Measurements from ENCODE around the gene RABL6. TPM values are rescaled to one million over a fixed set of nuclear protein-coding genes. Genes with fewer than 3 reads are reported as not detected.
A peak's percentile ranks its signal among the peaks of the same experiment; 100 is the strongest.
"Not testable (repeated sequence)": the region's sequence is repeated elsewhere in the genome, so short reads cannot be mapped to it uniquely, and the experiment has no call there.

RABL6 gene
- total RNA-seq, 1 donor from 2014 or later: 69.4 TPM

DNA sequence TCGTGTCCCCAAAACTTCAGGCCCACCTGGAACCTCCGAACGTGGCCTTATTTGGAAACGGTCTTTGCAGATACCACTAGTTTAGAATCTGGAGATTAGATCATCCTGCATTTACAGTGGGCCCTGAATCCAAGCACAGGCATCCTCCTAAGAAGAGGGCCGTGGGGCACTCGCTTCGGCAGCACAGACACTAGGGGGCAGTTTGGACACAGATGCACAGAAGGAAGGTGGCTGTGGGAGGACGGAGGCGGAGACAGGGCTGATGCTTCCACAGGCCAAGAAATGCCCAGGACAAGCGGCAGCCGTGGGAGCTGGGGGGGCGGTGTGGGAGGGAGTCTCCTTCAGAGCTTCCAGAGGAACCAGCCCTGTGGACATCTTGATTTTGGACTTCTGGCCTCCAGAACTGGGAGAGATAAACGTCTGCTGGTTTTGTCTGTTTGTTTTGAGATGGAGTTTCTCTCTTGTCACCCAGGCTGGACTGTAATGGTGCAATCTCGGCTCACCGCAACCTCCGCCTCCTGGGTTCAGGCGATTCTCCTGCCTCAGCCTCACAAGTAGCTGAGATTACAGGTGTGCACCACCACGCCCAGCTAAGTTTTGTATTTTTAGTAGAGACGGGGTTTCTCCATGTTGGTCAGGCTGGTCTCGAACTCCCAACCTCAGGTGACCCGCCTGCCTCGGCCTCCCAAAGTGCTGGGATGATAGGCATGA lies 46.8 kb upstream of the RABL6 start:
- H3K27me3 ChIP-seq (ENCODE audit: insufficient read depth, low read length); H3K27me3 Mint-ChIP-seq (ENCODE audit: low read depth, unreplicated experiment); H3K4me3 ChIP-seq (ENCODE audit: insufficient read depth, low read depth, low read length); H3K9me3 Mint-ChIP-seq (ENCODE audit: unreplicated experiment); H4K20me1 ChIP-seq (ENCODE audit: insufficient read depth, low read length); H3K36me3 ChIP-seq (ENCODE audit: insufficient read depth, low read length); H3K4me3 Mint-ChIP-seq (ENCODE audit: unreplicated experiment); H3K4me1 Mint-ChIP-seq (ENCODE audit: low read depth, unreplicated experiment); H3K9ac ChIP-seq (ENCODE audit: low read length); FAIRE-seq; H3K79me2 ChIP-seq (ENCODE audit: insufficient read depth, low read length); H2AFZ ChIP-seq (ENCODE audit: low read depth, low read length); H3K9me3 ChIP-seq (ENCODE audit: insufficient read depth, low read depth, low read length); H3K27ac Mint-ChIP-seq (ENCODE audit: unreplicated experiment); H3K27ac ChIP-seq (ENCODE audit: low read depth, low read length); H3K4me1 ChIP-seq (ENCODE audit: insufficient read depth, low read length); H3K36me3 Mint-ChIP-seq (ENCODE audit: low read depth, unreplicated experiment): not testable (repeated sequence)
- TF ChIP-seq, protein P1, sequence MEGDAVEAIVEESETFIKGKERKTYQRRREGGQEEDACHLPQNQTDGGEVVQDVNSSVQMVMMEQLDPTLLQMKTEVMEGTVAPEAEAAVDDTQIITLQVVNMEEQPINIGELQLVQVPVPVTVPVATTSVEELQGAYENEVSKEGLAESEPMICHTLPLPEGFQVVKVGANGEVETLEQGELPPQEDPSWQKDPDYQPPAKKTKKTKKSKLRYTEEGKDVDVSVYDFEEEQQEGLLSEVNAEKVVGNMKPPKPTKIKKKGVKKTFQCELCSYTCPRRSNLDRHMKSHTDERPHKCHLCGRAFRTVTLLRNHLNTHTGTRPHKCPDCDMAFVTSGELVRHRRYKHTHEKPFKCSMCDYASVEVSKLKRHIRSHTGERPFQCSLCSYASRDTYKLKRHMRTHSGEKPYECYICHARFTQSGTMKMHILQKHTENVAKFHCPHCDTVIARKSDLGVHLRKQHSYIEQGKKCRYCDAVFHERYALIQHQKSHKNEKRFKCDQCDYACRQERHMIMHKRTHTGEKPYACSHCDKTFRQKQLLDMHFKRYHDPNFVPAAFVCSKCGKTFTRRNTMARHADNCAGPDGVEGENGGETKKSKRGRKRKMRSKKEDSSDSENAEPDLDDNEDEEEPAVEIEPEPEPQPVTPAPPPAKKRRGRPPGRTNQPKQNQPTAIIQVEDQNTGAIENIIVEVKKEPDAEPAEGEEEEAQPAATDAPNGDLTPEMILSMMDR (IDR thresholded peaks at IDR 0.05; ENCODE audit: insufficient read depth, low read depth, low read length): peak; percentile 47
- DNase-seq (ENCODE audit: low read depth): peak; percentile 39
- peak overlapping the region; percentile 33 for H3K4me2 ChIP-seq (ENCODE audit: low read length)

DNA sequence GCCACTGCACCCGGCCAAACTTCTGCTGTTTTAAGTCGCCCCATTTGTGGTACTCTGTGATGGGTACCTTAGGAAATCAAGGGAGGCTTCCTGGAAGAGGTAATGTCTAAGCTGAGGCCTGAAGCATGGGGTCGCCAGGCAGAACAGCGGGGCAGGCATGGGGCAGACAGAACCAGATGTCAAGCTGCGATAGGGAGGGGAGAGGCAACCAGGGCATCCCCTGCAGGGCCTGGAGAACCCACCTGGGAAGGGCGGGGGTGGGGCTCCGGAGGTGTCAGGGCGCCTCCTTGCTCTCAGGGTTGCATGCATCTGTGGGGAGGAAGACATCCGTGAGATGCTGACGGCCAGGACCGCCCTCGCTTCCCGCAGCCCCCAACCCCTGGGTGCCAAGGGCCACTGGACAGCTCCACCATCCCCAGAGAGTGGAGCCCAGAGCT lies 46.2 kb upstream of the RABL6 start:
- Mint-ChIP-seq H3K36me3 (ENCODE audit: low read depth, unreplicated experiment) (no peaks in the 10 kb centered on the region), H3K4me3 (ENCODE audit: unreplicated experiment) (no peak overlapping the region), H3K27ac (ENCODE audit: unreplicated experiment) (no peak overlapping the region), H3K4me1 (ENCODE audit: low read depth, unreplicated experiment) (no peaks in the 10 kb centered on the region), H3K9me3 (ENCODE audit: unreplicated experiment) (no peaks in the 10 kb centered on the region), H3K27me3 (ENCODE audit: low read depth, unreplicated experiment) (peaks cover 4% of the 10 kb centered on the region)
- Histone ChIP-seq H3K9me3 (ENCODE audit: insufficient read depth, low read depth, low read length) (no peaks in the 10 kb centered on the region), H2AFZ (ENCODE audit: low read depth, low read length) (no peak overlapping the region), H3K4me3 (ENCODE audit: insufficient read depth, low read depth, low read length) (no peak overlapping the region), H4K20me1 (ENCODE audit: insufficient read depth, low read length) (no peaks in the 10 kb centered on the region), H3K4me1 (ENCODE audit: insufficient read depth, low read length) (no peaks in the 10 kb centered on the region), H3K4me2 (ENCODE audit: low read length) (no peak overlapping the region), H3K79me2 (ENCODE audit: insufficient read depth, low read length) (no peaks in the 10 kb centered on the region), H3K27me3 (ENCODE audit: insufficient read depth, low read length) (peaks cover 3% of the 10 kb centered on the region), H3K9ac (ENCODE audit: low read length) (no peak overlapping the region), H3K36me3 (ENCODE audit: insufficient read depth, low read length) (no peaks in the 10 kb centered on the region), H3K27ac (ENCODE audit: low read depth, low read length) (no peak overlapping the region)
- TF ChIP-seq, protein P1 (IDR thresholded peaks at IDR 0.05; ENCODE audit: insufficient read depth, low read depth, low read length): no peak
- TF ChIP-seq EZH2 (IDR thresholded peaks at IDR 0.05; ENCODE audit: insufficient read depth, low read length): no peak
- DNase-seq (ENCODE audit: low read depth) (no peak), FAIRE-seq (no peak)

DNA sequence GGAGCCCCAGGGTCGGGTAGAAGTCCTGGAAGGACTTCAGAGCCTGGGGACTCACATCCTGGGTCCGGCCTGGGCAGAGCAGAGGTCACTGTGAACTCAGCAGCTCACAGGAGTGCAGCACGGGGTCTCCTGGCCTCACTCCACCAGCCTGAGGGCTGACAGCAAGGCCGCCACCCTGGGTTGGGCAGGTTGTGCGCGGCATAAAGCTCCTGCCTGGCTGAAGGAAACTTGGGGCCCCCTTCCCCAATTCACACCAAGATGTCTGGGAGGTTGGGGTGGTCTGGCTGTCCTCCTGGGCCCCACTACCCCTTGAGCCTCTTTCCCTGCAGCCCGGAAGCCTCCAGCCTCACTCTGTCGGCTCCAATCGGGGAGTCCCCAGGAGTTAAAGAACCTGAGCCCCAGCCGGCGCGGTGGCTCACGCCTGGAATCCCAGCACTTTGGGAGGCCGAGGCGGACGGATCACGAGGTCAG lies 45.5 kb upstream of the RABL6 start:
- Histone ChIP-seq H2AFZ (ENCODE audit: low read depth, low read length) (no peak overlapping the region), H3K4me1 (ENCODE audit: insufficient read depth, low read length) (no peaks in the 10 kb centered on the region), H3K9me3 (ENCODE audit: insufficient read depth, low read depth, low read length) (no peaks in the 10 kb centered on the region), H3K4me3 (ENCODE audit: insufficient read depth, low read depth, low read length) (no peak overlapping the region), H4K20me1 (ENCODE audit: insufficient read depth, low read length) (no peaks in the 10 kb centered on the region), H3K79me2 (ENCODE audit: insufficient read depth, low read length) (no peaks in the 10 kb centered on the region), H3K27ac (ENCODE audit: low read depth, low read length) (no peak overlapping the region), H3K36me3 (ENCODE audit: insufficient read depth, low read length) (no peaks in the 10 kb centered on the region), H3K9ac (ENCODE audit: low read length) (no peak overlapping the region), H3K27me3 (ENCODE audit: insufficient read depth, low read length) (peaks cover 3% of the 10 kb centered on the region), H3K4me2 (ENCODE audit: low read length) (no peak overlapping the region)
- H3K9me3 Mint-ChIP-seq (ENCODE audit: unreplicated experiment): no peaks in the 10 kb centered on the region
- no peak overlapping the region for H3K27ac Mint-ChIP-seq (ENCODE audit: unreplicated experiment)
- H3K36me3 Mint-ChIP-seq (ENCODE audit: low read depth, unreplicated experiment): no peaks in the 10 kb centered on the region
- peaks cover 8% of the 10 kb centered on the region for H3K27me3 Mint-ChIP-seq (ENCODE audit: low read depth, unreplicated experiment)
- no peak overlapping the region for H3K4me3 Mint-ChIP-seq (ENCODE audit: unreplicated experiment)
- H3K4me1 Mint-ChIP-seq (ENCODE audit: low read depth, unreplicated experiment): no peaks in the 10 kb centered on the region
- FAIRE-seq (no peak), DNase-seq (ENCODE audit: low read depth) (no peak)
- no peak for TF ChIP-seq EZH2 (IDR thresholded peaks at IDR 0.05; ENCODE audit: insufficient read depth, low read length)
- TF ChIP-seq, protein P1 (IDR thresholded peaks at IDR 0.05; ENCODE audit: insufficient read depth, low read depth, low read length): no peak
